Activated naive CD8-positive, alpha-beta T cell treated with anti-CD3 and anti-CD28 coated beads for 36 hours (primary cell): Measurements from ENCODE around the gene LPCAT2. TPM values are rescaled to one million over a fixed set of nuclear protein-coding genes. Genes with fewer than 3 reads are reported as not detected.

Experiments
- DNase-seq: peaks from one replicate; pipeline ENCODE4 v3.0.0; 2021
- H3K27ac Mint-ChIP-seq: one replicate; pipeline ENCODE4 v1.8.0; 2022; ENCODE audit warnings: mild to moderate bottlenecking, moderate library complexity, mixed read lengths
- H3K27me3 Mint-ChIP-seq: one replicate; pipeline ENCODE4 v1.8.0; 2022; ENCODE audit warnings: mild to moderate bottlenecking, mixed read lengths
- H3K36me3 Mint-ChIP-seq: one replicate; pipeline ENCODE4 v1.8.0; 2021; ENCODE audit warnings: mild to moderate bottlenecking, mixed read lengths
- H3K4me1 Mint-ChIP-seq: one replicate; pipeline ENCODE4 v1.8.0; 2021; ENCODE audit warnings: mixed read lengths
- H3K4me3 Mint-ChIP-seq: one replicate; pipeline ENCODE4 v1.8.0; 2022; ENCODE audit warnings: mild to moderate bottlenecking, moderate library complexity, mixed read lengths
- H3K9me3 Mint-ChIP-seq: one replicate; pipeline ENCODE4 v1.8.0; 2022; ENCODE audit warnings: mixed read lengths
- total RNA-seq, 2 experiments: library from RNA; stranded (reverse); gene quantifications; one replicate each; pipeline ENCODE4 v1.2.3, GENCODE V29; 2021

LPCAT2 gene
- total RNA-seq, 2 experiments from 2014 or later = 0.08 to 0.29 TPM

GRCh38 chr16:55494994-55495421 is 13.9 kb upstream of the LPCAT2 start:
- Mint-ChIP-seq H3K27me3 (peaks cover 8% of the 10 kb centered on the region), H3K4me1 (peaks cover 6% of the 10 kb centered on the region), H3K36me3 (no peaks in the 10 kb centered on the region), H3K9me3 (no peaks in the 10 kb centered on the region), H3K27ac (no peak overlapping the region), H3K4me3 (no peak overlapping the region)
- DNase-seq = no peak

GRCh38 chr16:55495616-55496289 is 13.1 kb upstream of the LPCAT2 start:
- no peak for DNase-seq
- peaks cover 8% of the 10 kb centered on the region for H3K27me3 Mint-ChIP-seq
- no peak overlapping the region for H3K4me3 Mint-ChIP-seq
- H3K27ac Mint-ChIP-seq = no peak overlapping the region
- peaks cover 8% of the 10 kb centered on the region for H3K4me1 Mint-ChIP-seq
- no peaks in the 10 kb centered on the region for H3K36me3 Mint-ChIP-seq
- H3K9me3 Mint-ChIP-seq = no peaks in the 10 kb centered on the region

GRCh38 chr16:55496509-55497145 is 12.2 kb upstream of the LPCAT2 start:
- no peak overlapping the region for H3K4me3 Mint-ChIP-seq
- H3K27me3 Mint-ChIP-seq = peaks cover 8% of the 10 kb centered on the region
- DNase-seq = no peak

GRCh38 chr16:55497558-55497957 is 11.3 kb upstream of the LPCAT2 start:
- Mint-ChIP-seq H3K36me3 (no peaks in the 10 kb centered on the region), H3K27ac (no peak overlapping the region), H3K4me3 (no peak overlapping the region), H3K27me3 (peaks cover 8% of the 10 kb centered on the region), H3K4me1 (peaks cover 8% of the 10 kb centered on the region), H3K9me3 (no peaks in the 10 kb centered on the region)
- DNase-seq = no peak

More at GRCh38 chr16:55496509-55497145, 12.2 kb upstream of the LPCAT2 start:
- Mint-ChIP-seq H3K9me3 (no peaks in the 10 kb centered on the region), H3K36me3 (no peaks in the 10 kb centered on the region), H3K4me1 (peaks cover 8% of the 10 kb centered on the region), H3K27ac (no peak overlapping the region)

- Mint-ChIP-seq H3K27me3 (peaks cover 8% of the 10 kb centered on the region), H3K27ac (no peak overlapping the region), H3K4me1 (peaks cover 8% of the 10 kb centered on the region), H3K9me3 (no peaks in the 10 kb centered on the region), H3K36me3 (no peaks in the 10 kb centered on the region), H3K4me3 (no peak overlapping the region)
- DNase-seq = no peak
Observed at GRCh38 chr16:55498101-55498500, 10.8 kb upstream of the LPCAT2 start.

- no peak overlapping the region for H3K27ac Mint-ChIP-seq
Observed at GRCh38 chr16:55499281-55499680, 9.6 kb upstream of the LPCAT2 start.

GRCh38 chr16:55499951-55500529 is 8.8 kb upstream of the LPCAT2 start:
- Mint-ChIP-seq H3K4me3 (no peak overlapping the region), H3K9me3 (no peaks in the 10 kb centered on the region), H3K36me3 (no peaks in the 10 kb centered on the region), H3K4me1 (peaks cover 8% of the 10 kb centered on the region), H3K27me3 (peaks cover 8% of the 10 kb centered on the region), H3K27ac (no peak overlapping the region)
- DNase-seq = peak; percentile 26

More at GRCh38 chr16:55499281-55499680, 9.6 kb upstream of the LPCAT2 start:
- H3K4me3 Mint-ChIP-seq = no peak overlapping the region
- H3K36me3 Mint-ChIP-seq = no peaks in the 10 kb centered on the region
- H3K27me3 Mint-ChIP-seq = peaks cover 8% of the 10 kb centered on the region
- H3K9me3 Mint-ChIP-seq = no peaks in the 10 kb centered on the region
- peaks cover 8% of the 10 kb centered on the region for H3K4me1 Mint-ChIP-seq
- DNase-seq = no peak

GRCh38 chr16:55500530-55501011 is 8.3 kb upstream of the LPCAT2 start:
- H3K9me3 Mint-ChIP-seq = no peaks in the 10 kb centered on the region

GRCh38 chr16:55501549-55502322 is 7.1 kb upstream of the LPCAT2 start:
- Mint-ChIP-seq H3K27me3 (peaks cover 8% of the 10 kb centered on the region), H3K4me1 (peaks cover 6% of the 10 kb centered on the region), H3K36me3 (no peaks in the 10 kb centered on the region), H3K4me3 (no peak overlapping the region), H3K9me3 (no peaks in the 10 kb centered on the region), H3K27ac (no peak overlapping the region)
- DNase-seq = no peak

More at GRCh38 chr16:55500530-55501011, 8.3 kb upstream of the LPCAT2 start:
- H3K27ac Mint-ChIP-seq = no peak overlapping the region
- peaks cover 8% of the 10 kb centered on the region for H3K27me3 Mint-ChIP-seq
- peak overlapping the region; percentile 19 for H3K4me3 Mint-ChIP-seq
- DNase-seq = no peak
- H3K36me3 Mint-ChIP-seq = no peaks in the 10 kb centered on the region
- peaks cover 8% of the 10 kb centered on the region for H3K4me1 Mint-ChIP-seq

- no peak for DNase-seq
- no peak overlapping the region for H3K27ac Mint-ChIP-seq
- H3K36me3 Mint-ChIP-seq = no peaks in the 10 kb centered on the region
- peaks cover 13% of the 10 kb centered on the region for H3K27me3 Mint-ChIP-seq
- H3K9me3 Mint-ChIP-seq = no peaks in the 10 kb centered on the region
- H3K4me3 Mint-ChIP-seq = no peak overlapping the region
- peaks cover 6% of the 10 kb centered on the region for H3K4me1 Mint-ChIP-seq
Observed at GRCh38 chr16:55502801-55503366, 6.0 kb upstream of the LPCAT2 start.

GRCh38 chr16:55503726-55504550 is 4.9 kb upstream of the LPCAT2 start:
- peaks cover 10% of the 10 kb centered on the region for H3K4me1 Mint-ChIP-seq
- no peak overlapping the region for H3K27ac Mint-ChIP-seq
- H3K9me3 Mint-ChIP-seq = no peaks in the 10 kb centered on the region
- H3K4me3 Mint-ChIP-seq = no peak overlapping the region
- no peaks in the 10 kb centered on the region for H3K36me3 Mint-ChIP-seq
- peaks cover 22% of the 10 kb centered on the region for H3K27me3 Mint-ChIP-seq
- no peak for DNase-seq

GRCh38 chr16:55505333-55506015 is 3.4 kb upstream of the LPCAT2 start:
- Mint-ChIP-seq H3K36me3 (no peaks in the 10 kb centered on the region), H3K27me3 (peaks cover 37% of the 10 kb centered on the region), H3K27ac (no peak overlapping the region), H3K4me1 (peaks cover 9% of the 10 kb centered on the region), H3K4me3 (no peak overlapping the region), H3K9me3 (no peaks in the 10 kb centered on the region)
- DNase-seq = no peak

GRCh38 chr16:55506083-55506482 is 2.8 kb upstream of the LPCAT2 start:
- H3K4me1 Mint-ChIP-seq = peaks cover 9% of the 10 kb centered on the region
- no peaks in the 10 kb centered on the region for H3K36me3 Mint-ChIP-seq
- H3K9me3 Mint-ChIP-seq = no peaks in the 10 kb centered on the region
- no peak overlapping the region for H3K27ac Mint-ChIP-seq
- peaks cover 42% of the 10 kb centered on the region for H3K27me3 Mint-ChIP-seq
- H3K4me3 Mint-ChIP-seq = no peak overlapping the region
- DNase-seq = no peak
